ENCODE results near the gene APMAP. TPM values are rescaled to one million over a fixed set of nuclear protein-coding genes. Genes with fewer than 3 reads are reported as not detected.

Gene APMAP
- total and polyA plus RNA-seq, 10 of the 15 experiments (the other 5 are each of a cell fraction or from before 2014, with no cell fraction given): 12.1 to 60.2 (median 32.7) TPM

DNA sequence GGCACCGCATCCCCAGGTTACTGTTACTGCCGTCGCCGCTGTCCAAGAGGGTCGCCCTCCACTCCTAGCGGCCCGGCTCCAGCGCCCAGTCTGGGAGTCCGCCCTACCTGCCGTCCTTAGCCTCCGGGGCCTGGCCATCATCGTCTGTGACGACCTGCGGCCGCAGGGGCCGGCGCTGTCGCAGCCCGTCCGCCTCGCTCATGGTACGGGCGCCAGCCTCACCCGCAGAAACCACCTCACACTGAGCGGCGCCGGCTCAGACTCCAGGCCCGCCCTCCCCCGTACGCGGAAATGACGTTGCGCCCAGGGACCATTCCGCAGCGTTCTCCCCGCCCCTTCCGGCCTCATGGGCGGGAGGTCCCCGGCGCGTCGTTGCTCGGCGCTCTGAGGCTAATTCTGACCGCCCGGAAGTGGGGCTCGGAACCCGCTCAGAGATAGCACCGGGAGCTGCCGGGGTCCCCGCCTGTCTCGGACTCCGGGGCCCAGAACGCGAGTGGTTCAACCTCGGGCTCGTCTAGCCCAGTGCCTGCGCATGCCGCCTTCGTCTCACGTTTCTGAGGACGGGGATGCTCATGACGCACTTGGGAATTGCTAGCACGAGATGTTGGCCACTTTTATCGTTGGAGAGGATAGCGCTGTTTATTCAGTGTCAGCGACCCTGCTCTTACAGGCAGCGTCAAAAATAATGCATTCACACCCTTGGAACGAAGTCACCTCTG is at the start of gene APMAP (continued):
- TF ChIP-seq, protein P1, sequence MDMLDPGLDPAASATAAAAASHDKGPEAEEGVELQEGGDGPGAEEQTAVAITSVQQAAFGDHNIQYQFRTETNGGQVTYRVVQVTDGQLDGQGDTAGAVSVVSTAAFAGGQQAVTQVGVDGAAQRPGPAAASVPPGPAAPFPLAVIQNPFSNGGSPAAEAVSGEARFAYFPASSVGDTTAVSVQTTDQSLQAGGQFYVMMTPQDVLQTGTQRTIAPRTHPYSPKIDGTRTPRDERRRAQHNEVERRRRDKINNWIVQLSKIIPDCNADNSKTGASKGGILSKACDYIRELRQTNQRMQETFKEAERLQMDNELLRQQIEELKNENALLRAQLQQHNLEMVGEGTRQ (IDR thresholded peaks at IDR 0.05; ENCODE audit: borderline replicate concordance, low read depth, low read length): no peak
- TF ChIP-seq, protein P2, sequence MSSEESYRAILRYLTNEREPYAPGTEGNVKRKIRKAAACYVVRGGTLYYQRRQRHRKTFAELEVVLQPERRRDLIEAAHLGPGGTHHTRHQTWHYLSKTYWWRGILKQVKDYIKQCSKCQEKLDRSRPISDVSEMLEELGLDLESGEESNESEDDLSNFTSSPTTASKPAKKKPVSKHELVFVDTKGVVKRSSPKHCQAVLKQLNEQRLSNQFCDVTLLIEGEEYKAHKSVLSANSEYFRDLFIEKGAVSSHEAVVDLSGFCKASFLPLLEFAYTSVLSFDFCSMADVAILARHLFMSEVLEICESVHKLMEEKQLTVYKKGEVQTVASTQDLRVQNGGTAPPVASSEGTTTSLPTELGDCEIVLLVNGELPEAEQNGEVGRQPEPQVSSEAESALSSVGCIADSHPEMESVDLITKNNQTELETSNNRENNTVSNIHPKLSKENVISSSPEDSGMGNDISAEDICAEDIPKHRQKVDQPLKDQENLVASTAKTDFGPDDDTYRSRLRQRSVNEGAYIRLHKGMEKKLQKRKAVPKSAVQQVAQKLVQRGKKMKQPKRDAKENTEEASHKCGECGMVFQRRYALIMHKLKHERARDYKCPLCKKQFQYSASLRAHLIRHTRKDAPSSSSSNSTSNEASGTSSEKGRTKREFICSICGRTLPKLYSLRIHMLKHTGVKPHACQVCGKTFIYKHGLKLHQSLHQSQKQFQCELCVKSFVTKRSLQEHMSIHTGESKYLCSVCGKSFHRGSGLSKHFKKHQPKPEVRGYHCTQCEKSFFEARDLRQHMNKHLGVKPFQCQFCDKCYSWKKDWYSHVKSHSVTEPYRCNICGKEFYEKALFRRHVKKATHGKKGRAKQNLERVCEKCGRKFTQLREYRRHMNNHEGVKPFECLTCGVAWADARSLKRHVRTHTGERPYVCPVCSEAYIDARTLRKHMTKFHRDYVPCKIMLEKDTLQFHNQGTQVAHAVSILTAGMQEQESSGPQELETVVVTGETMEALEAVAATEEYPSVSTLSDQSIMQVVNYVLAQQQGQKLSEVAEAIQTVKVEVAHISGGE (CRISPR knock-in tag; IDR thresholded peaks at IDR 0.05): peak; percentile 55; the same call in 1 of the 2 replicates
- TF ChIP-seq CHD2 (IDR thresholded peaks at IDR 0.05; ENCODE audit: borderline replicate concordance, low read depth, low read length) (peak; percentile 44; the same call in 1 of the 2 replicates), SMAD1 (IDR thresholded peaks at IDR 0.05; ENCODE audit: low read depth, partially characterized antibody) (peak; percentile 74), POLR2A (IDR thresholded peaks at IDR 0.05; ENCODE audit: low read depth, low read length) (peak; percentile 98), MXI1 (IDR thresholded peaks at IDR 0.05; ENCODE audit: low read depth, low read length) (peak; percentile 83), ZBED1 (IDR thresholded peaks at IDR 0.05; ENCODE audit: borderline replicate concordance) (no peak), EZH2 (IDR thresholded peaks at IDR 0.05; ENCODE audit: borderline replicate concordance, control insufficient read depth, low read depth, low read length) (no peak), NR2C2 (IDR thresholded peaks at IDR 0.05; ENCODE audit: borderline replicate concordance, control insufficient read depth, insufficient read length, low read depth) (no peak), CREM (IDR thresholded peaks at IDR 0.05; ENCODE audit: low read depth) (peak; percentile 95), TCF7 (IDR thresholded peaks at IDR 0.05; ENCODE audit: borderline replicate concordance) (no peak; the same call in 1 of the 2 replicates), ZZZ3 (IDR thresholded peaks at IDR 0.05; ENCODE audit: control insufficient read depth, insufficient read length, low read depth) (no peak)
- TF ChIP-seq, protein P3, sequence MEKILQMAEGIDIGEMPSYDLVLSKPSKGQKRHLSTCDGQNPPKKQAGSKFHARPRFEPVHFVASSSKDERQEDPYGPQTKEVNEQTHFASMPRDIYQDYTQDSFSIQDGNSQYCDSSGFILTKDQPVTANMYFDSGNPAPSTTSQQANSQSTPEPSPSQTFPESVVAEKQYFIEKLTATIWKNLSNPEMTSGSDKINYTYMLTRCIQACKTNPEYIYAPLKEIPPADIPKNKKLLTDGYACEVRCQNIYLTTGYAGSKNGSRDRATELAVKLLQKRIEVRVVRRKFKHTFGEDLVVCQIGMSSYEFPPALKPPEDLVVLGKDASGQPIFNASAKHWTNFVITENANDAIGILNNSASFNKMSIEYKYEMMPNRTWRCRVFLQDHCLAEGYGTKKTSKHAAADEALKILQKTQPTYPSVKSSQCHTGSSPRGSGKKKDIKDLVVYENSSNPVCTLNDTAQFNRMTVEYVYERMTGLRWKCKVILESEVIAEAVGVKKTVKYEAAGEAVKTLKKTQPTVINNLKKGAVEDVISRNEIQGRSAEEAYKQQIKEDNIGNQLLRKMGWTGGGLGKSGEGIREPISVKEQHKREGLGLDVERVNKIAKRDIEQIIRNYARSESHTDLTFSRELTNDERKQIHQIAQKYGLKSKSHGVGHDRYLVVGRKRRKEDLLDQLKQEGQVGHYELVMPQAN (conservative IDR thresholded peaks at IDR 0.05): peak; percentile 45
- TF ChIP-seq, protein P4, sequence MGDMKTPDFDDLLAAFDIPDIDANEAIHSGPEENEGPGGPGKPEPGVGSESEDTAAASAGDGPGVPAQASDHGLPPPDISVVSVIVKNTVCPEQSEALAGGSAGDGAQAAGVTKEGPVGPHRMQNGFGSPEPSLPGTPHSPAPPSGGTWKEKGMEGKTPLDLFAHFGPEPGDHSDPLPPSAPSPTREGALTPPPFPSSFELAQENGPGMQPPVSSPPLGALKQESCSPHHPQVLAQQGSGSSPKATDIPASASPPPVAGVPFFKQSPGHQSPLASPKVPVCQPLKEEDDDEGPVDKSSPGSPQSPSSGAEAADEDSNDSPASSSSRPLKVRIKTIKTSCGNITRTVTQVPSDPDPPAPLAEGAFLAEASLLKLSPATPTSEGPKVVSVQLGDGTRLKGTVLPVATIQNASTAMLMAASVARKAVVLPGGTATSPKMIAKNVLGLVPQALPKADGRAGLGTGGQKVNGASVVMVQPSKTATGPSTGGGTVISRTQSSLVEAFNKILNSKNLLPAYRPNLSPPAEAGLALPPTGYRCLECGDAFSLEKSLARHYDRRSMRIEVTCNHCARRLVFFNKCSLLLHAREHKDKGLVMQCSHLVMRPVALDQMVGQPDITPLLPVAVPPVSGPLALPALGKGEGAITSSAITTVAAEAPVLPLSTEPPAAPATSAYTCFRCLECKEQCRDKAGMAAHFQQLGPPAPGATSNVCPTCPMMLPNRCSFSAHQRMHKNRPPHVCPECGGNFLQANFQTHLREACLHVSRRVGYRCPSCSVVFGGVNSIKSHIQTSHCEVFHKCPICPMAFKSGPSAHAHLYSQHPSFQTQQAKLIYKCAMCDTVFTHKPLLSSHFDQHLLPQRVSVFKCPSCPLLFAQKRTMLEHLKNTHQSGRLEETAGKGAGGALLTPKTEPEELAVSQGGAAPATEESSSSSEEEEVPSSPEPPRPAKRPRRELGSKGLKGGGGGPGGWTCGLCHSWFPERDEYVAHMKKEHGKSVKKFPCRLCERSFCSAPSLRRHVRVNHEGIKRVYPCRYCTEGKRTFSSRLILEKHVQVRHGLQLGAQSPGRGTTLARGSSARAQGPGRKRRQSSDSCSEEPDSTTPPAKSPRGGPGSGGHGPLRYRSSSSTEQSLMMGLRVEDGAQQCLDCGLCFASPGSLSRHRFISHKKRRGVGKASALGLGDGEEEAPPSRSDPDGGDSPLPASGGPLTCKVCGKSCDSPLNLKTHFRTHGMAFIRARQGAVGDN (IDR thresholded peaks at IDR 0.05): peak; percentile 80
- TF ChIP-seq, protein P5, sequence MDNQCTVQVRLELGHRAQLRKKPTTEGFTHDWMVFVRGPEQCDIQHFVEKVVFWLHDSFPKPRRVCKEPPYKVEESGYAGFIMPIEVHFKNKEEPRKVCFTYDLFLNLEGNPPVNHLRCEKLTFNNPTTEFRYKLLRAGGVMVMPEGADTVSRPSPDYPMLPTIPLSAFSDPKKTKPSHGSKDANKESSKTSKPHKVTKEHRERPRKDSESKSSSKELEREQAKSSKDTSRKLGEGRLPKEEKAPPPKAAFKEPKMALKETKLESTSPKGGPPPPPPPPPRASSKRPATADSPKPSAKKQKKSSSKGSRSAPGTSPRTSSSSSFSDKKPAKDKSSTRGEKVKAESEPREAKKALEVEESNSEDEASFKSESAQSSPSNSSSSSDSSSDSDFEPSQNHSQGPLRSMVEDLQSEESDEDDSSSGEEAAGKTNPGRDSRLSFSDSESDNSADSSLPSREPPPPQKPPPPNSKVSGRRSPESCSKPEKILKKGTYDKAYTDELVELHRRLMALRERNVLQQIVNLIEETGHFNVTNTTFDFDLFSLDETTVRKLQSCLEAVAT (IDR thresholded peaks at IDR 0.05): peak; percentile 73; the same call in 1 of the 2 replicates
- TF ChIP-seq, protein P6, sequence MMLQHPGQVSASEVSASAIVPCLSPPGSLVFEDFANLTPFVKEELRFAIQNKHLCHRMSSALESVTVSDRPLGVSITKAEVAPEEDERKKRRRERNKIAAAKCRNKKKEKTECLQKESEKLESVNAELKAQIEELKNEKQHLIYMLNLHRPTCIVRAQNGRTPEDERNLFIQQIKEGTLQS (IDR thresholded peaks at IDR 0.05; ENCODE audit: borderline replicate concordance, extremely low read depth, low read depth, low read length): no peak
